Stomach smooth muscle (tissue), 2 donors: Measurements from ENCODE around the gene OR10K2.
"Not testable (repeated sequence)": the region's sequence is repeated elsewhere in the genome, so short reads cannot be mapped to it uniquely, and the experiment has no call there.

Experiments used
- H3K27ac ChIP-seq: one replicate; pipeline ENCODE4 v1.7.0; 2013; ENCODE audit warnings: mild to moderate bottlenecking, low read length, inconsistent platforms
- H3K27me3 ChIP-seq, 2 donors: one replicate each; pipeline ENCODE4 v1.7.0; 2013; ENCODE audit warnings: low read length in 2 of 2; ENCODE audit not compliant: insufficient read depth in 2 of 2, control insufficient read depth in 1 of 2
- H3K36me3 ChIP-seq, 2 donors: one replicate each; pipeline ENCODE4 v1.7.0; 2013; ENCODE audit warnings: low read length in 2 of 2; ENCODE audit not compliant: control insufficient read depth in 2 of 2, insufficient read depth in 2 of 2
- H3K4me1 ChIP-seq: one replicate; pipeline ENCODE4 v1.7.0; 2013; ENCODE audit warnings: low read length; ENCODE audit not compliant: control insufficient read depth, insufficient read depth
- H3K4me3 ChIP-seq, 2 donors: one replicate each; pipeline ENCODE4 v1.7.0; 2013; ENCODE audit warnings: low read length in 2 of 2
- H3K9ac ChIP-seq, 2 donors: one replicate each; pipeline ENCODE4 v1.7.0; 2013; ENCODE audit warnings: low read length in 2 of 2, mild to moderate bottlenecking in 1 of 2
- H3K9me3 ChIP-seq, 2 donors: one replicate each; pipeline ENCODE4 v1.7.0; 2013; ENCODE audit warnings: low read length in 2 of 2; ENCODE audit not compliant: control insufficient read depth in 2 of 2
- donor health status: healthy.
- donor health status: Pancreatic carcinoma.

Gene OR10K2

DNA sequence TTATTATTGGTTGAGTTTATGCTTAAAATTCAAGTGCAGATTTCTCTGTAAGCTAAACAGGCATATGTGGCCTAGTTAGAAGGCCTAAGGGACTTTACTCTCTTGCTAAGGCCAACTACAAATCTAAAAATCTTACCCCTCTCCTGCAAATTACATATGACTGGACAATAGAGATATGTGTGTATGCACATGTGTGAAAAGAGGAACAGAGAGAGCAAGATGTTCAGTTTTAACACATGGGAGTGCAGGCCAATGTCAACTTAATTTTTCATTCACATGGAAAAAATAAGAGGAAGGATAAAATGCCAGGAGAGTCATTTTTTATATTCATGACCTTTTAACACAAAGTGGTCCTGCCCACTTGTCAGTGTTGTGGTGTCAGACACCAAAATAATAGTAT, 8.5 kb downstream of the OR10K2 start:
- Histone ChIP-seq H3K27ac (no peak overlapping the region), H3K4me1 (no peaks in the 10 kb centered on the region), H3K36me3 (no peaks in the 10 kb centered on the region), H3K27me3 (no peaks in the 10 kb centered on the region), H3K9ac (no peak overlapping the region), H3K9me3 (no peaks in the 10 kb centered on the region), H3K4me3 (no peak overlapping the region)

GRCh38 chr1:158414651-158415345, 11.2 kb downstream of the OR10K2 start:
- Histone ChIP-seq H3K9me3 (no peaks in the 10 kb centered on the region), H3K9ac (no peak overlapping the region), H3K4me1 (no peaks in the 10 kb centered on the region), H3K36me3 (no peaks in the 10 kb centered on the region), H3K4me3 (no peak overlapping the region), H3K27me3 (no peaks in the 10 kb centered on the region), H3K27ac (no peak overlapping the region)

- no peaks in the 10 kb centered on the region for H3K9me3 ChIP-seq
- no peak overlapping the region for H3K4me3 ChIP-seq
- H3K27ac ChIP-seq = no peak overlapping the region
- no peak overlapping the region for H3K9ac ChIP-seq
- no peaks in the 10 kb centered on the region for H3K4me1 ChIP-seq
- no peaks in the 10 kb centered on the region for H3K36me3 ChIP-seq
- H3K27me3 ChIP-seq = no peaks in the 10 kb centered on the region
Observed at GRCh38 chr1:158407092-158407491, 18.9 kb downstream of the OR10K2 start.

- H3K27me3 ChIP-seq = no peaks in the 10 kb centered on the region
- H3K27ac ChIP-seq = no peak overlapping the region
- H3K4me3 ChIP-seq = no peak overlapping the region
- no peaks in the 10 kb centered on the region for H3K36me3 ChIP-seq
- no peaks in the 10 kb centered on the region for H3K9me3 ChIP-seq
- H3K9ac ChIP-seq = no peak overlapping the region
- H3K4me1 ChIP-seq = no peaks in the 10 kb centered on the region
Observed at GRCh38 chr1:158400871-158401270, 25.2 kb downstream of the OR10K2 start.

- Histone ChIP-seq H3K36me3 (no peaks in the 10 kb centered on the region), H3K4me1 (no peaks in the 10 kb centered on the region), H3K9me3 (no peaks in the 10 kb centered on the region), H3K9ac (no peak within 1 kb of the TSS), H3K27me3 (no peaks in the 10 kb centered on the region), H3K27ac (no peak within 1 kb of the TSS), H3K4me3 (no peak within 1 kb of the TSS)
Observed at GRCh38 chr1:158398818-158399514, 27.1 kb downstream of the OR10K2 start, which contains the start of gene OR10T2. Gene OR10T2 (minus strand): TSS chr1:158399466. CDS start chr1:158399466, 0 bp downstream.

- no peak overlapping the region for H3K27ac ChIP-seq
- no peaks in the 10 kb centered on the region for H3K36me3 ChIP-seq
- H3K4me1 ChIP-seq = no peaks in the 10 kb centered on the region
- no peaks in the 10 kb centered on the region for H3K27me3 ChIP-seq
- no peak overlapping the region for H3K4me3 ChIP-seq
- H3K9ac ChIP-seq = no peak overlapping the region
- no peaks in the 10 kb centered on the region for H3K9me3 ChIP-seq
Observed at GRCh38 chr1:158396646-158397045, 29.4 kb downstream of the OR10K2 start.

- Histone ChIP-seq H3K4me3 (no peak overlapping the region), H3K9me3 (no peaks in the 10 kb centered on the region), H3K36me3 (no peaks in the 10 kb centered on the region), H3K27ac (no peak overlapping the region), H3K27me3 (no peaks in the 10 kb centered on the region), H3K9ac (no peak overlapping the region), H3K4me1 (no peaks in the 10 kb centered on the region)
Observed at GRCh38 chr1:158393476-158393875, 32.6 kb downstream of the OR10K2 start.

DNA sequence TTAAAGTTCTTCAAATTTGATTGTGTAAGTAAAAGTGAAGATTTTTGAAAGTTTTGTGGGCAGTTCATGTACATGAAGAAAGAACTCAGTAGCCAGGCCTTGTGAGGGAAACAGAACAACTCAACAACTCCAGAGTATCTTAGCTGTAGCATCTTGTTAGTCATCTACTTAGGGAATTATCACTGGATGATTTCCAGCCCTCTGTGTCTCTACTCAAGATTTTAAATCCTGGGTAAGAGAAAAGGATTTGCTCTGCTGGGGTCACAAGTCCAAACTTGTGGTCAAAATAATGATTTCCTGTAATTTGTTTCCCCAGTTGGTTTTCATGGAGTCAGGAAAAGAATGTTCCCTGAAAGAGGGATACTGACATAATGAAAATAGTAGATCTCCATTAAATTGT, 34.9 kb downstream of the OR10K2 start:
- Histone ChIP-seq H3K9me3 (no peaks in the 10 kb centered on the region), H3K9ac (no peak overlapping the region), H3K27me3 (no peaks in the 10 kb centered on the region), H3K36me3 (no peaks in the 10 kb centered on the region), H3K4me3 (no peak overlapping the region), H3K4me1 (no peaks in the 10 kb centered on the region), H3K27ac (no peak overlapping the region)

- no peaks in the 10 kb centered on the region for H3K4me1 ChIP-seq
- H3K9me3 ChIP-seq = no peaks in the 10 kb centered on the region
- H3K9ac ChIP-seq = no peak overlapping the region
Observed at GRCh38 chr1:158390331-158390730, 35.7 kb downstream of the OR10K2 start.

DNA sequence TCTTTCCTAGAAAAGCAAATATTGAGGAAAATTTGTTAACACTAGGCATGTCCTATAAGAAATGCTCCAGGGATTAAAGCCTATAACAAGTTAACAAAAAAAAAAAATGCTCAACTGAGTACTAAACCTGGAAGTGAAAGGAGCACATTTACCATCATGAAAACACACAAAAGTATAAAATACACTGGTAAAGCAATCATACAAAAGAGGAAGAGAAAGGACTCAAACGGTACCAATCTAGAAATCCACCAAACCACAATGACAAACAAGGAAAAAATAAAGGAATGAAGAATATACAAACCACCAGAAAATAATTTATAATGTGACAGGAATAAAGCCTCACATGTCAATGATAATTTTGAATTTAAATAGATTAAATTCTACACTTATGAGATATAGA, 51.2 kb downstream of the OR10K2 start:
- H3K9ac ChIP-seq = no peak overlapping the region
- H3K27ac ChIP-seq = no peak overlapping the region
- H3K4me1 ChIP-seq = no peaks in the 10 kb centered on the region
- no peak overlapping the region for H3K4me3 ChIP-seq
- no peaks in the 10 kb centered on the region for H3K27me3 ChIP-seq
- H3K9me3 ChIP-seq = peaks cover 0 to 9% of the 10 kb centered on the region in 2 donors
- H3K36me3 ChIP-seq = no peaks in the 10 kb centered on the region

More at GRCh38 chr1:158390331-158390730, 35.7 kb downstream of the OR10K2 start:
- Histone ChIP-seq H3K4me3 (no peak overlapping the region), H3K27me3 (no peaks in the 10 kb centered on the region), H3K27ac (no peak overlapping the region), H3K36me3 (no peaks in the 10 kb centered on the region)

GRCh38 chr1:158374101-158374500, 51.9 kb downstream of the OR10K2 start:
- not testable (repeated sequence) for H3K27ac ChIP-seq, H3K27me3 ChIP-seq, H3K4me1 ChIP-seq, H3K4me3 ChIP-seq, H3K9ac ChIP-seq, H3K9me3 ChIP-seq, H3K36me3 ChIP-seq
